Lower lobe of right lung (tissue), 2 donors: ENCODE measurements around the gene ERC1. TPM values are rescaled to one million over a fixed set of nuclear protein-coding genes. Genes with fewer than 3 reads are reported as not detected.
A peak's percentile ranks its signal among the peaks of the same experiment; 100 is the strongest.

Source experiments
- ATAC-seq, 2 donors: fragments of 200-7000 bp; cut with Tn5 transposase; one replicate each; pipeline ENCODE4 v1.9.1; 2020 to 2022; ENCODE audit warnings: mild to moderate bottlenecking in 2 of 2, moderate library complexity in 2 of 2
- DNase-seq: peaks from one replicate; pipeline ENCODE4 v3.0.0-alpha.2; 2020
- H3K27ac ChIP-seq: fragments of 200-600 bp; one replicate; pipeline ENCODE4 v1.8.0; 2022
- H3K27me3 ChIP-seq: fragments of 200-600 bp; one replicate; pipeline ENCODE4 v1.8.0; 2022; ENCODE audit warnings: low read depth
- H3K36me3 ChIP-seq: fragments of 200-600 bp; one replicate; pipeline ENCODE4 v1.8.0; 2022; ENCODE audit warnings: mild to moderate bottlenecking
- H3K4me1 ChIP-seq: fragments of 200-600 bp; one replicate; pipeline ENCODE4 v1.8.0; 2022
- H3K4me3 ChIP-seq: fragments of 200-600 bp; one replicate; pipeline ENCODE4 v1.8.0; 2022; ENCODE audit warnings: mild to moderate bottlenecking
- H3K9me3 ChIP-seq: fragments of 200-600 bp; one replicate; pipeline ENCODE4 v1.8.0; 2022
- intact Hi-C: fragments of 100-400 bp; cut with DNase I; formaldehyde crosslinking; loops from one replicate; pipeline ENCODE4 v1.11.0; 2022
- total RNA-seq: library from RNA; stranded (reverse); fragmentation: NEBNext Ultra II Directional; extraction: Animal tissue kit (Norgen Biotek cat#: 25700); gene quantifications from one replicate; pipeline ENCODE4 v1.2.1, GENCODE V29; 2021
- TF ChIP-seq, protein P1 (sequence below): fragments of 200-600 bp; IDR thresholded peaks from one replicate; pipeline ENCODE4 v1.8.0; 2022; ENCODE audit warnings: antibody characterized with exemption, mild to moderate bottlenecking
- donor health status: DM: no; HTN: yes; CAD: no; lungs with severe emphysema.

The ERC1 gene
- total RNA-seq, 1 donor from 2014 or later = 66.3 TPM

GRCh38 chr12:1362143-1362662 is 371.2 kb downstream of the ERC1 start:
- no peak overlapping the region for H3K27ac ChIP-seq

GRCh38 chr12:1365703-1366102 is 374.7 kb downstream of the ERC1 start:
- Histone ChIP-seq H3K4me1 (peaks cover 11% of the 10 kb centered on the region), H3K36me3 (no peaks in the 10 kb centered on the region), H3K9me3 (no peaks in the 10 kb centered on the region), H3K4me3 (no peak overlapping the region), H3K27me3 (no peaks in the 10 kb centered on the region), H3K27ac (no peak overlapping the region)
- TF ChIP-seq, protein P1, sequence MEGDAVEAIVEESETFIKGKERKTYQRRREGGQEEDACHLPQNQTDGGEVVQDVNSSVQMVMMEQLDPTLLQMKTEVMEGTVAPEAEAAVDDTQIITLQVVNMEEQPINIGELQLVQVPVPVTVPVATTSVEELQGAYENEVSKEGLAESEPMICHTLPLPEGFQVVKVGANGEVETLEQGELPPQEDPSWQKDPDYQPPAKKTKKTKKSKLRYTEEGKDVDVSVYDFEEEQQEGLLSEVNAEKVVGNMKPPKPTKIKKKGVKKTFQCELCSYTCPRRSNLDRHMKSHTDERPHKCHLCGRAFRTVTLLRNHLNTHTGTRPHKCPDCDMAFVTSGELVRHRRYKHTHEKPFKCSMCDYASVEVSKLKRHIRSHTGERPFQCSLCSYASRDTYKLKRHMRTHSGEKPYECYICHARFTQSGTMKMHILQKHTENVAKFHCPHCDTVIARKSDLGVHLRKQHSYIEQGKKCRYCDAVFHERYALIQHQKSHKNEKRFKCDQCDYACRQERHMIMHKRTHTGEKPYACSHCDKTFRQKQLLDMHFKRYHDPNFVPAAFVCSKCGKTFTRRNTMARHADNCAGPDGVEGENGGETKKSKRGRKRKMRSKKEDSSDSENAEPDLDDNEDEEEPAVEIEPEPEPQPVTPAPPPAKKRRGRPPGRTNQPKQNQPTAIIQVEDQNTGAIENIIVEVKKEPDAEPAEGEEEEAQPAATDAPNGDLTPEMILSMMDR = no peak
- DNase-seq (no peak), ATAC-seq (no peak)
- intact Hi-C loops = no loop called here

More at GRCh38 chr12:1362143-1362662, 371.2 kb downstream of the ERC1 start:
- no peaks in the 10 kb centered on the region for H3K36me3 ChIP-seq
- TF ChIP-seq, protein P1 = no peak
- H3K4me1 ChIP-seq = no peaks in the 10 kb centered on the region
- H3K27me3 ChIP-seq = no peaks in the 10 kb centered on the region
- DNase-seq (no peak), ATAC-seq (no peak)
- intact Hi-C loops = no loop called here
- no peaks in the 10 kb centered on the region for H3K9me3 ChIP-seq
- H3K4me3 ChIP-seq = no peak overlapping the region

DNA sequence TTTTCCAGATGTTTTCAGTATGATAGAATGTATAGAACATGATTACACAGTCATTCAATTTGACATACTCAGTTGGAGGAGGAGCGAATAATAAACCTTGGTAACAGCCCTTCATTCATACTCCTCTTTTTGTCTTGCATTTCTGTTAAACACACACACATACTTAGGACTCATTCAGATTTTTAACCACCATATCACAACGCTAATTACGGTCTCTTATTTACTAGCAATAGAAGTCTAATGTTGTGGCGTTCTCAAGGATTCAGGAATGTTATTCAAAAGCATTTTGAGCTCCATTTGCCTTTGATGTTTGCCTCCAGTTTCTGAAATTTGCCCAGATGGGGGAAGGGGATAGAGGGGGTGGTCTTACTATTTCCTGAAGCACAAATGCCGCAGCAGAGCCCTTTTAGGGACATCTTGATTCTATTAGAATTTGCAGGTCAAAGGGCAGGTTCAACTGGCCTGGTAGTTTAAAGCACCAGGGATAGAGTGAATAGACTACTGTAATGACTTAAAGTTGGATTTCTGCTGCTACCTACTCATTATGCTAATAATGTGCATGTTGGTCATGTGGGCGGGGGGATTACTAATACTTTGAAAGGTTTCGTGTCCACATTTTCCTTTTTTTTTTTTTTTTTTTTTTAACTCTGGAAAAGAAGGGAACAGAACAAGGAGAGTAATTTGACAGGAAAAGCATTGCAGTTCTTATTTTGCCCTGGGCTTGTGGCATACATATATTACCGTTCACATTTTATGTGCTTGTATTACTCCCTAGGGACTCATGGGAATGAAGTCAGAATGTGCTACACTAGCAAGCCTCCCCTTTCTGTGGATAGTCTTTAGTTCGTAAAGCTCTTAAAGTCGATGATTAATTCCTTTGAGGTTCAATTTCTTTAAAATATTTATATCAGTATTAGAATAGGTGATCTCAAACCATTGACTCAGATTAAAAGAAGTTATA is 376.6 kb downstream of the ERC1 start:
- TF ChIP-seq, protein P1 = no peak
- intact Hi-C loops = no loop called here
- no peak for ATAC-seq
- Histone ChIP-seq H3K36me3 (no peaks in the 10 kb centered on the region), H3K27me3 (no peaks in the 10 kb centered on the region), H3K9me3 (no peaks in the 10 kb centered on the region), H3K4me3 (no peak overlapping the region), H3K27ac (no peak overlapping the region), H3K4me1 (peaks cover 11% of the 10 kb centered on the region)
- no peak for DNase-seq

- TF ChIP-seq, protein P1 = no peak
- intact Hi-C loops = no loop called here
These were observed 378.4 kb downstream of the ERC1 start for GRCh38 chr12:1369460-1369859.

DNA sequence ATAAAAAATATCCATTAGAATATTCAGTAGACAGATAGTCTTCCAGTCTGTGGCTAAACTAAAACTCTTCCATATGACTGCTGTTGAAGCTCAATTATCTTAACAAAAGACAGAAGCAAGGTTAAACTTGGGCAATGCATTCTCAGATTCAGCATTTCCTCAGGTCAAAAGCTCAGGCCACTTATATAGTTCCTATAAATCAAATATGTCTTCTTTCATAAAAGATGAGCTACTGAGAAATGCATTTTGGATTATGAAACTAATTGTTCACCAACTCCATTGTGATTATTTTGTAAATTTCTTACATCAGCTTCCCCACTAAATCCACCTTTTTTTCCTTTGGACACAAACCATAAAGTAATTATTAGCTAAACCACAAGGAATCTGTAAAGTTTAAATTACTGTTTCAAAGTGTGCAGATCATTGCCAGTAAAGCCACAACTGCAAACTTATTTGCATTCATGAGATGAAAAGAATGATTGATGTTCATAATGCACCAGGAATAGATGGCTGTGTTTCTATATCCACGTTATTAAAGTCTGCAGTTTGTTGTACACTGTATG is 379.0 kb downstream of the ERC1 start:
- intact Hi-C loops = no loop called here
- peaks cover 6% of the 10 kb centered on the region for H3K36me3 ChIP-seq
- ATAC-seq (no peak), DNase-seq (no peak)
- no peaks in the 10 kb centered on the region for H3K9me3 ChIP-seq
- H3K27ac ChIP-seq = no peak overlapping the region
- H3K27me3 ChIP-seq = no peaks in the 10 kb centered on the region
- peaks cover 11% of the 10 kb centered on the region for H3K4me1 ChIP-seq
- TF ChIP-seq, protein P1 = no peak
- H3K4me3 ChIP-seq = no peak overlapping the region

More at GRCh38 chr12:1369460-1369859, 378.4 kb downstream of the ERC1 start:
- ATAC-seq = peak; percentile 91 to 93
- peaks cover under 1% of the 10 kb centered on the region for H3K36me3 ChIP-seq
- no peaks in the 10 kb centered on the region for H3K27me3 ChIP-seq
- no peaks in the 10 kb centered on the region for H3K9me3 ChIP-seq
- no peak overlapping the region for H3K27ac ChIP-seq
- no peak overlapping the region for H3K4me3 ChIP-seq
- DNase-seq = no peak
- H3K4me1 ChIP-seq = peaks cover 11% of the 10 kb centered on the region
